Bronchial epithelial cell (primary cell): ENCODE data around the gene HSPBAP1. TPM values are rescaled to one million over a fixed set of nuclear protein-coding genes. Genes with fewer than 3 reads are reported as not detected.

Source experiments
- DNase-seq: peaks from one replicate; pipeline ENCODE4 v3.0.0-alpha.2; 2010; ENCODE audit warnings: low read depth
- FAIRE-seq: peaks from 2 replicates; lab custom pipeline; 2011; peaks lifted over from hg19 to GRCh38; lab: Jason Lieb, UNC
- H3K27me3 ChIP-seq: 2 replicates; pipeline ENCODE4 v1.5.1; 2011; ENCODE audit warnings: low read length; ENCODE audit not compliant: control insufficient read depth, insufficient read depth
- H3K36me3 ChIP-seq: 2 replicates; pipeline ENCODE4 v1.5.1; 2011; ENCODE audit warnings: low read length; ENCODE audit not compliant: control insufficient read depth, insufficient read depth
- H3K4me3 ChIP-seq: 2 replicates; pipeline ENCODE4 v1.5.1; 2011; ENCODE audit warnings: mild to moderate bottlenecking, low read depth, low read length, control low read depth
- CTCF ChIP-seq: IDR thresholded peaks from 2 replicates; pipeline ENCODE4 v1.5.1; 2011; ENCODE audit warnings: mild to moderate bottlenecking, moderate library complexity, low read length, control low read depth, inconsistent platforms; ENCODE audit not compliant: insufficient read depth, severe bottlenecking
- total RNA-seq: library from RNA; depleted of rRNA; stranded (reverse); fragments of >200 nt; gene quantifications from 2 replicates; pipeline ENCODE4 v1.2.1, GENCODE V29; 2014

The HSPBAP1 gene
- total RNA-seq, 1 donor from 2014 or later: 11.3 TPM

GRCh38 chr3:122700193-122700592, 93.4 kb downstream of the HSPBAP1 start:
- no peak overlapping the region for H3K4me3 ChIP-seq
- no peaks in the 10 kb centered on the region for H3K36me3 ChIP-seq
- FAIRE-seq (no peak), DNase-seq (no peak)
- no peak for TF ChIP-seq CTCF
- no peaks in the 10 kb centered on the region for H3K27me3 ChIP-seq

- Histone ChIP-seq H3K27me3 (no peaks in the 10 kb centered on the region), H3K4me3 (no peak overlapping the region), H3K36me3 (no peaks in the 10 kb centered on the region)
- DNase-seq (peak; percentile 85), FAIRE-seq (peak; percentile 36)
- TF ChIP-seq CTCF: no peak
Observed at GRCh38 chr3:122697952-122698620, 95.5 kb downstream of the HSPBAP1 start.

- TF ChIP-seq CTCF: no peak
- Histone ChIP-seq H3K27me3 (no peaks in the 10 kb centered on the region), H3K4me3 (no peak overlapping the region), H3K36me3 (no peaks in the 10 kb centered on the region)
- FAIRE-seq (no peak), DNase-seq (no peak)
Observed at GRCh38 chr3:122695927-122696561, 97.6 kb downstream of the HSPBAP1 start.

- TF ChIP-seq CTCF: no peak
- FAIRE-seq (peak; percentile 55), DNase-seq (no peak)
- no peaks in the 10 kb centered on the region for H3K36me3 ChIP-seq
- no peaks in the 10 kb centered on the region for H3K27me3 ChIP-seq
- no peak overlapping the region for H3K4me3 ChIP-seq
Observed at GRCh38 chr3:122694966-122695365, 98.7 kb downstream of the HSPBAP1 start.

GRCh38 chr3:122692674-122693073, 101.0 kb downstream of the HSPBAP1 start:
- H3K36me3 ChIP-seq: no peaks in the 10 kb centered on the region
- no peaks in the 10 kb centered on the region for H3K27me3 ChIP-seq
- FAIRE-seq: no peak
- DNase-seq: no peak
- H3K4me3 ChIP-seq: no peak overlapping the region
- TF ChIP-seq CTCF: no peak

GRCh38 chr3:122691195-122691594, 102.4 kb downstream of the HSPBAP1 start:
- peaks cover 3% of the 10 kb centered on the region for H3K36me3 ChIP-seq
- H3K27me3 ChIP-seq: no peaks in the 10 kb centered on the region
- no peak for TF ChIP-seq CTCF
- H3K4me3 ChIP-seq: no peak overlapping the region
- DNase-seq (peak; percentile 77), FAIRE-seq (no peak)
